Measurements from ENCODE around the gene GAS2L3. TPM values are rescaled to one million over a fixed set of nuclear protein-coding genes. Genes with fewer than 3 reads are reported as not detected.
"Not testable (repeated sequence)": the region's sequence is repeated elsewhere in the genome, so short reads cannot be mapped to it uniquely, and the experiment has no call there.

The GAS2L3 gene
- total and polyA plus RNA-seq, 4 donors, result 15.2 to 121 (median 31.6) TPM

- no peak for DNase-seq (ENCODE audit: low read depth in 4 of 6, low spot score in 6 of 6)
- Histone ChIP-seq H3K4me1 (ENCODE audit: control insufficient read depth, insufficient read depth, low read length) (no peaks in the 10 kb centered on the region), H3K4me3 (ENCODE audit: low read depth, low read length) (no peak overlapping the region), H3K27me3 (ENCODE audit: control insufficient read depth, insufficient read depth, low read length) (no peaks in the 10 kb centered on the region), H3K27ac (ENCODE audit: low read depth, low read length) (no peak overlapping the region), H3K9me3 (ENCODE audit: control insufficient read depth, insufficient read depth, low read length) (no peaks in the 10 kb centered on the region), H3K36me3 (ENCODE audit: control insufficient read depth, insufficient read depth, low read length) (no peaks in the 10 kb centered on the region)
- WGBS (ENCODE audit: insufficient coverage), result 46% methylated on average over 1 of the region's 3 CpGs
Measured at GRCh38 chr12:100553936-100554335, 19.5 kb upstream of the GAS2L3 start.

GRCh38 chr12:100554608-100555077 is 18.8 kb upstream of the GAS2L3 start:
- H3K4me3 ChIP-seq (ENCODE audit: low read depth, low read length), result no peak overlapping the region
- H3K27me3 ChIP-seq (ENCODE audit: control insufficient read depth, insufficient read depth, low read length), result no peaks in the 10 kb centered on the region
- H3K27ac ChIP-seq (ENCODE audit: low read depth, low read length), result no peak overlapping the region
- DNase-seq (ENCODE audit: low read depth in 4 of 6, low spot score in 6 of 6), result peak; percentile 61 to 96 (median 80)
- no peaks in the 10 kb centered on the region for H3K36me3 ChIP-seq (ENCODE audit: control insufficient read depth, insufficient read depth, low read length)
- no CpG with 5 or more reads among the region's 1 CpG for WGBS (ENCODE audit: insufficient coverage)
- no peaks in the 10 kb centered on the region for H3K9me3 ChIP-seq (ENCODE audit: control insufficient read depth, insufficient read depth, low read length)
- no peaks in the 10 kb centered on the region for H3K4me1 ChIP-seq (ENCODE audit: control insufficient read depth, insufficient read depth, low read length)

GRCh38 chr12:100555722-100556121 is 17.8 kb upstream of the GAS2L3 start:
- Histone ChIP-seq H3K27ac (ENCODE audit: low read depth, low read length) (no peak overlapping the region), H3K4me3 (ENCODE audit: low read depth, low read length) (no peak overlapping the region), H3K36me3 (ENCODE audit: control insufficient read depth, insufficient read depth, low read length) (no peaks in the 10 kb centered on the region), H3K4me1 (ENCODE audit: control insufficient read depth, insufficient read depth, low read length) (no peaks in the 10 kb centered on the region), H3K9me3 (ENCODE audit: control insufficient read depth, insufficient read depth, low read length) (no peaks in the 10 kb centered on the region), H3K27me3 (ENCODE audit: control insufficient read depth, insufficient read depth, low read length) (no peaks in the 10 kb centered on the region)
- WGBS (ENCODE audit: insufficient coverage), result no CpG with 5 or more reads among the region's 2 CpGs
- DNase-seq (ENCODE audit: low read depth in 4 of 6, low spot score in 6 of 6), result no peak

- Histone ChIP-seq H3K36me3 (ENCODE audit: control insufficient read depth, insufficient read depth, low read length) (no peaks in the 10 kb centered on the region), H3K27me3 (ENCODE audit: control insufficient read depth, insufficient read depth, low read length) (no peaks in the 10 kb centered on the region), H3K4me3 (ENCODE audit: low read depth, low read length) (no peak overlapping the region), H3K27ac (ENCODE audit: low read depth, low read length) (no peak overlapping the region), H3K9me3 (ENCODE audit: control insufficient read depth, insufficient read depth, low read length) (no peaks in the 10 kb centered on the region), H3K4me1 (ENCODE audit: control insufficient read depth, insufficient read depth, low read length) (no peaks in the 10 kb centered on the region)
- no CpG with 5 or more reads among the region's 2 CpGs for WGBS (ENCODE audit: insufficient coverage)
- DNase-seq (ENCODE audit: low read depth in 4 of 6, low spot score in 6 of 6), result no peak
Measured at GRCh38 chr12:100557357-100557756, 16.1 kb upstream of the GAS2L3 start.

GRCh38 chr12:100559261-100559660 is 14.2 kb upstream of the GAS2L3 start:
- H3K4me3 ChIP-seq (ENCODE audit: low read depth, low read length); H3K9me3 ChIP-seq (ENCODE audit: control insufficient read depth, insufficient read depth, low read length); H3K27me3 ChIP-seq (ENCODE audit: control insufficient read depth, insufficient read depth, low read length); H3K36me3 ChIP-seq (ENCODE audit: control insufficient read depth, insufficient read depth, low read length); H3K4me1 ChIP-seq (ENCODE audit: control insufficient read depth, insufficient read depth, low read length); DNase-seq (ENCODE audit: low read depth in 4 of 6, low spot score in 6 of 6); H3K27ac ChIP-seq (ENCODE audit: low read depth, low read length): not testable (repeated sequence)
- 97% methylated on average over 15 of the region's 21 CpGs for WGBS (ENCODE audit: insufficient coverage)

- H3K4me1 ChIP-seq (ENCODE audit: control insufficient read depth, insufficient read depth, low read length), result no peaks in the 10 kb centered on the region
- no peaks in the 10 kb centered on the region for H3K9me3 ChIP-seq (ENCODE audit: control insufficient read depth, insufficient read depth, low read length)
- no peak overlapping the region for H3K27ac ChIP-seq (ENCODE audit: low read depth, low read length)
- DNase-seq (ENCODE audit: low read depth in 4 of 6, low spot score in 6 of 6), result peak in 1 of 6 donors; percentile 29
- peaks cover 2% of the 10 kb centered on the region for H3K27me3 ChIP-seq (ENCODE audit: control insufficient read depth, insufficient read depth, low read length)
- no CpG with 5 or more reads among the region's 2 CpGs for WGBS (ENCODE audit: insufficient coverage)
- no peaks in the 10 kb centered on the region for H3K36me3 ChIP-seq (ENCODE audit: control insufficient read depth, insufficient read depth, low read length)
- no peak overlapping the region for H3K4me3 ChIP-seq (ENCODE audit: low read depth, low read length)
Measured at GRCh38 chr12:100564090-100564489, 9.4 kb upstream of the GAS2L3 start.

- Histone ChIP-seq H3K36me3 (ENCODE audit: control insufficient read depth, insufficient read depth, low read length) (no peaks in the 10 kb centered on the region), H3K4me1 (ENCODE audit: control insufficient read depth, insufficient read depth, low read length) (no peaks in the 10 kb centered on the region), H3K27me3 (ENCODE audit: control insufficient read depth, insufficient read depth, low read length) (peaks cover 2% of the 10 kb centered on the region), H3K4me3 (ENCODE audit: low read depth, low read length) (no peak overlapping the region), H3K9me3 (ENCODE audit: control insufficient read depth, insufficient read depth, low read length) (no peaks in the 10 kb centered on the region), H3K27ac (ENCODE audit: low read depth, low read length) (no peak overlapping the region)
- 72% methylated on average over 2 of the region's 6 CpGs for WGBS (ENCODE audit: insufficient coverage)
- DNase-seq (ENCODE audit: low read depth in 4 of 6, low spot score in 6 of 6), result no peak
Measured at GRCh38 chr12:100564905-100565467, 8.5 kb upstream of the GAS2L3 start.

- H3K9me3 ChIP-seq (ENCODE audit: control insufficient read depth, insufficient read depth, low read length), result no peaks in the 10 kb centered on the region
- no peaks in the 10 kb centered on the region for H3K36me3 ChIP-seq (ENCODE audit: control insufficient read depth, insufficient read depth, low read length)
- H3K4me1 ChIP-seq (ENCODE audit: control insufficient read depth, insufficient read depth, low read length), result no peaks in the 10 kb centered on the region
- H3K27ac ChIP-seq (ENCODE audit: low read depth, low read length), result no peak overlapping the region
- no peak for DNase-seq (ENCODE audit: low read depth in 4 of 6, low spot score in 6 of 6)
- WGBS (ENCODE audit: insufficient coverage), result 90% methylated on average over 1 of the region's 3 CpGs
- H3K4me3 ChIP-seq (ENCODE audit: low read depth, low read length), result no peak overlapping the region
- H3K27me3 ChIP-seq (ENCODE audit: control insufficient read depth, insufficient read depth, low read length), result peaks cover 2% of the 10 kb centered on the region
Measured at GRCh38 chr12:100565987-100566545, 7.4 kb upstream of the GAS2L3 start.

- Histone ChIP-seq H3K27ac (ENCODE audit: low read depth, low read length) (no peak overlapping the region), H3K27me3 (ENCODE audit: control insufficient read depth, insufficient read depth, low read length) (peaks cover 2% of the 10 kb centered on the region), H3K4me3 (ENCODE audit: low read depth, low read length) (no peak overlapping the region), H3K36me3 (ENCODE audit: control insufficient read depth, insufficient read depth, low read length) (no peaks in the 10 kb centered on the region), H3K4me1 (ENCODE audit: control insufficient read depth, insufficient read depth, low read length) (no peaks in the 10 kb centered on the region), H3K9me3 (ENCODE audit: control insufficient read depth, insufficient read depth, low read length) (no peaks in the 10 kb centered on the region)
- 43% methylated on average over 1 of the region's 3 CpGs for WGBS (ENCODE audit: insufficient coverage)
- DNase-seq (ENCODE audit: low read depth in 4 of 6, low spot score in 6 of 6), result no peak
Measured at GRCh38 chr12:100566887-100567637, 6.4 kb upstream of the GAS2L3 start.

GRCh38 chr12:100567945-100568344 is 5.5 kb upstream of the GAS2L3 start:
- H3K27me3 ChIP-seq (ENCODE audit: control insufficient read depth, insufficient read depth, low read length), result peaks cover 2% of the 10 kb centered on the region
- H3K27ac ChIP-seq (ENCODE audit: low read depth, low read length), result no peak overlapping the region
- no peaks in the 10 kb centered on the region for H3K9me3 ChIP-seq (ENCODE audit: control insufficient read depth, insufficient read depth, low read length)
- no peak for DNase-seq (ENCODE audit: low read depth in 4 of 6, low spot score in 6 of 6)
- H3K4me1 ChIP-seq (ENCODE audit: control insufficient read depth, insufficient read depth, low read length), result peaks cover under 1% of the 10 kb centered on the region
- H3K36me3 ChIP-seq (ENCODE audit: control insufficient read depth, insufficient read depth, low read length), result no peaks in the 10 kb centered on the region
- H3K4me3 ChIP-seq (ENCODE audit: low read depth, low read length), result no peak overlapping the region
